CD4-positive, CD25-positive, alpha-beta regulatory T cell (primary cell): ENCODE data around the gene IL2RG. TPM values are rescaled to one million over a fixed set of nuclear protein-coding genes. Genes with fewer than 3 reads are reported as not detected.
A peak's percentile ranks its signal among the peaks of the same experiment; 100 is the strongest.

ENCODE experiments used
- ATAC-seq, 2 donors: fragments of 150-1000 bp; cut with Tn5 transposase; one replicate each; pipeline ENCODE4 v1.10.0; 2021; ENCODE audit warnings: low read depth in 2 of 2, moderate number of reproducible peaks in 2 of 2, moderate library complexity in 1 of 2
- DNase-seq, 3 donors: peaks; one replicate each; pipeline versions ENCODE4 v3.0.0 to v3.0.0-alpha.2; 2012 to 2022; ENCODE audit warnings: mixed read lengths in 1 of 3
- H3K27ac ChIP-seq: one replicate; pipeline ENCODE4 v1.7.0; 2013; ENCODE audit warnings: mild to moderate bottlenecking, low read length; ENCODE audit not compliant: insufficient read depth, poor library complexity, severe bottlenecking
- H3K27me3 ChIP-seq: one replicate; pipeline ENCODE4 v1.7.0; 2013; ENCODE audit warnings: low read length; ENCODE audit not compliant: control insufficient read depth, insufficient read depth
- H3K36me3 ChIP-seq: one replicate; pipeline ENCODE4 v1.7.0; 2013; ENCODE audit warnings: mild to moderate bottlenecking, low read length, moderate library complexity; ENCODE audit not compliant: control insufficient read depth, insufficient read depth
- H3K4me1 ChIP-seq: 2 replicates; pipeline ENCODE4 v1.7.0; 2013; ENCODE audit warnings: mild to moderate bottlenecking, low read length; ENCODE audit not compliant: insufficient read depth, control insufficient read depth, poor library complexity, severe bottlenecking
- H3K4me3 ChIP-seq: one replicate; pipeline ENCODE4 v1.7.0; 2013; ENCODE audit warnings: low read depth, mild to moderate bottlenecking, low read length, moderate library complexity
- H3K9me3 ChIP-seq, 2 experiments: 1 replicate in 1 of 2; 2 replicates in 1 of 2; pipeline ENCODE4 v1.7.0; 2013; ENCODE audit warnings: low read length in 2 of 2, mild to moderate bottlenecking in 1 of 2, moderate library complexity in 1 of 2; ENCODE audit not compliant: control insufficient read depth in 2 of 2
- H3K27ac Mint-ChIP-seq, 3 donors: one replicate each; pipeline ENCODE4 v1.8.0; 2020 to 2022; ENCODE audit warnings: mild to moderate bottlenecking in 3 of 3, mixed read lengths in 3 of 3, moderate library complexity in 2 of 3
- H3K27me3 Mint-ChIP-seq: one replicate; pipeline ENCODE4 v1.8.0; 2022; ENCODE audit warnings: mild to moderate bottlenecking, mixed read lengths
- H3K36me3 Mint-ChIP-seq: one replicate; pipeline ENCODE4 v1.8.0; 2020; ENCODE audit warnings: mixed read lengths
- H3K4me1 Mint-ChIP-seq, 4 donors: one replicate each; pipeline ENCODE4 v1.8.0; 2020 to 2022; ENCODE audit warnings: mixed read lengths in 4 of 4, mild to moderate bottlenecking in 1 of 4
- H3K4me3 Mint-ChIP-seq, 4 donors: one replicate each; pipeline ENCODE4 v1.8.0; 2020 to 2022; ENCODE audit warnings: mild to moderate bottlenecking in 4 of 4, mixed read lengths in 4 of 4, moderate library complexity in 3 of 4
- H3K9me3 Mint-ChIP-seq, 7 donors: one replicate each; pipeline ENCODE4 v1.8.0; 2020 to 2022; ENCODE audit warnings: mixed read lengths in 7 of 7, mild to moderate bottlenecking in 3 of 7, moderate library complexity in 2 of 7
- polyA plus RNA-seq, 4 donors: library from polyadenylated mRNA; unstranded; fragments of 300-500 nt; fragmentation: Illumina TruSeq; gene quantifications; one replicate each; pipeline ENCODE4 v1.2.3, GENCODE V29; 2021
- total RNA-seq: library from RNA; stranded (reverse); gene quantifications from one replicate; pipeline ENCODE4 v1.2.3, GENCODE V29; 2022

IL2RG gene
- total and polyA plus RNA-seq, 5 donors from 2014 or later, result 504 to 1,278 (median 1,069) TPM

GRCh38 chrX:71147496-71148277 lies 36.3 kb upstream of the IL2RG start:
- H3K27ac ChIP-seq, result no peak overlapping the region
- H3K4me3 ChIP-seq, result no peak overlapping the region
- Mint-ChIP-seq H3K9me3 (no peaks in the 10 kb centered on the region), H3K4me1 (peaks cover 0 to 17% (median 7%) of the 10 kb centered on the region in 4 donors), H3K27ac (no peak overlapping the region), H3K27me3 (no peaks in the 10 kb centered on the region), H3K4me3 (no peak overlapping the region), H3K36me3 (no peaks in the 10 kb centered on the region)
- no peaks in the 10 kb centered on the region for H3K9me3 ChIP-seq
- ATAC-seq (no peak), DNase-seq (no peak)
- H3K36me3 ChIP-seq, result no peaks in the 10 kb centered on the region
- H3K4me1 ChIP-seq, result peaks cover 3% of the 10 kb centered on the region
- no peaks in the 10 kb centered on the region for H3K27me3 ChIP-seq

GRCh38 chrX:71144651-71145050 lies 33.3 kb upstream of the IL2RG start, which contains the start of gene NLGN3:
NLGN3 (plus strand) TSS chrX:71144841; CDS start chrX:71147750, 2,909 bp downstream.
- Mint-ChIP-seq H3K9me3 (no peaks in the 10 kb centered on the region), H3K27ac (no peak within 1 kb of the TSS), H3K36me3 (peaks cover 7% of the 10 kb centered on the region), H3K4me1 (peaks cover 0 to 17% (median 7%) of the 10 kb centered on the region in 4 donors), H3K4me3 (peak within 1 kb of the TSS in 2 of 4 donors; percentile 27 to 70), H3K27me3 (no peaks in the 10 kb centered on the region)
- H3K9me3 ChIP-seq, result no peaks in the 10 kb centered on the region
- H3K27ac ChIP-seq, result no peak within 1 kb of the TSS
- DNase-seq (no peak), ATAC-seq (no peak)
- no peak within 1 kb of the TSS for H3K4me3 ChIP-seq
- no peaks in the 10 kb centered on the region for H3K27me3 ChIP-seq
- peaks cover 3% of the 10 kb centered on the region for H3K4me1 ChIP-seq
- peaks cover 8% of the 10 kb centered on the region for H3K36me3 ChIP-seq

GRCh38 chrX:71143508-71143907 lies 32.1 kb upstream of the IL2RG start:
- H3K4me3 ChIP-seq, result no peak overlapping the region
- peaks cover 3% of the 10 kb centered on the region for H3K4me1 ChIP-seq
- peaks cover 12% of the 10 kb centered on the region for H3K36me3 Mint-ChIP-seq
- DNase-seq, result no peak
- H3K9me3 ChIP-seq, result no peaks in the 10 kb centered on the region
- peaks cover 18% of the 10 kb centered on the region for H3K36me3 ChIP-seq
- H3K27me3 Mint-ChIP-seq, result no peaks in the 10 kb centered on the region
- H3K27ac Mint-ChIP-seq, result peak overlapping the region in 1 of 3 donors; percentile 46
- ATAC-seq, result no peak
- H3K4me3 Mint-ChIP-seq, result no peak overlapping the region
- no peak overlapping the region for H3K27ac ChIP-seq
- peaks cover 0 to 20% (median 9%) of the 10 kb centered on the region in 4 donors for H3K4me1 Mint-ChIP-seq
- H3K27me3 ChIP-seq, result no peaks in the 10 kb centered on the region
- H3K9me3 Mint-ChIP-seq, result no peaks in the 10 kb centered on the region

- H3K4me3 Mint-ChIP-seq, result no peak overlapping the region
- no peak overlapping the region for H3K4me3 ChIP-seq
- H3K27ac ChIP-seq, result no peak overlapping the region
- H3K27me3 Mint-ChIP-seq, result no peaks in the 10 kb centered on the region
- DNase-seq (no peak), ATAC-seq (no peak)
- peaks cover 0 to 12% (median 4%) of the 10 kb centered on the region in 4 donors for H3K4me1 Mint-ChIP-seq
- peaks cover 0 to 2% (median 0%) of the 10 kb centered on the region in 7 donors for H3K9me3 Mint-ChIP-seq
- H3K36me3 Mint-ChIP-seq, result peaks cover 21% of the 10 kb centered on the region
- H3K36me3 ChIP-seq, result peaks cover 40% of the 10 kb centered on the region
- H3K9me3 ChIP-seq, result no peaks in the 10 kb centered on the region
- peak overlapping the region in 1 of 3 donors; percentile 56 for H3K27ac Mint-ChIP-seq
- H3K4me1 ChIP-seq, result peaks cover 3% of the 10 kb centered on the region
- H3K27me3 ChIP-seq, result no peaks in the 10 kb centered on the region
Measured at GRCh38 chrX:71140440-71140839, 29.1 kb upstream of the IL2RG start.

GRCh38 chrX:71131510-71131909 lies 20.1 kb upstream of the IL2RG start:
- Mint-ChIP-seq H3K36me3 (peaks cover 34% of the 10 kb centered on the region), H3K27ac (no peak overlapping the region)
- ATAC-seq, result no peak

GRCh38 chrX:71128915-71129765 lies 17.8 kb upstream of the IL2RG start:
- H3K9me3 Mint-ChIP-seq, result no peaks in the 10 kb centered on the region
- H3K27ac ChIP-seq, result peak overlapping the region; percentile 47
- H3K27me3 Mint-ChIP-seq, result no peaks in the 10 kb centered on the region
- peak overlapping the region; percentile 72 to 95 (median 92) for H3K27ac Mint-ChIP-seq
- no peaks in the 10 kb centered on the region for H3K27me3 ChIP-seq
- ATAC-seq (peak; percentile 74 to 82), DNase-seq (peak; percentile 62 to 83 (median 76))
- no peaks in the 10 kb centered on the region for H3K9me3 ChIP-seq
- H3K4me3 Mint-ChIP-seq, result peak overlapping the region in 1 of 4 donors; percentile 3
- H3K36me3 Mint-ChIP-seq, result peaks cover 33% of the 10 kb centered on the region
- peaks cover 6 to 24% (median 10%) of the 10 kb centered on the region in 4 donors for H3K4me1 Mint-ChIP-seq
- no peak overlapping the region for H3K4me3 ChIP-seq
- peaks cover 9% of the 10 kb centered on the region for H3K4me1 ChIP-seq
- peaks cover 71% of the 10 kb centered on the region for H3K36me3 ChIP-seq

More at GRCh38 chrX:71131510-71131909, 20.1 kb upstream of the IL2RG start:
- Histone ChIP-seq H3K27me3 (no peaks in the 10 kb centered on the region), H3K36me3 (peaks cover 71% of the 10 kb centered on the region), H3K9me3 (no peaks in the 10 kb centered on the region), H3K27ac (no peak overlapping the region), H3K4me3 (no peak overlapping the region), H3K4me1 (peaks cover 9% of the 10 kb centered on the region)
- Mint-ChIP-seq H3K4me3 (no peak overlapping the region), H3K9me3 (peaks cover 0 to 2% (median 0%) of the 10 kb centered on the region in 7 donors), H3K27me3 (no peaks in the 10 kb centered on the region), H3K4me1 (peaks cover 6 to 21% (median 10%) of the 10 kb centered on the region in 4 donors)
- no peak for DNase-seq

GRCh38 chrX:71128166-71128833 lies 16.9 kb upstream of the IL2RG start:
- Mint-ChIP-seq H3K36me3 (peaks cover 37% of the 10 kb centered on the region), H3K4me3 (no peak overlapping the region), H3K27ac (peak overlapping the region; percentile 72 to 92 (median 83)), H3K27me3 (no peaks in the 10 kb centered on the region), H3K9me3 (no peaks in the 10 kb centered on the region), H3K4me1 (peaks cover 6 to 28% (median 10%) of the 10 kb centered on the region in 4 donors)
- Histone ChIP-seq H3K27ac (no peak overlapping the region), H3K27me3 (no peaks in the 10 kb centered on the region), H3K9me3 (no peaks in the 10 kb centered on the region), H3K4me1 (peaks cover 9% of the 10 kb centered on the region), H3K36me3 (peaks cover 74% of the 10 kb centered on the region), H3K4me3 (no peak overlapping the region)
- DNase-seq (no peak), ATAC-seq (no peak)
